ENCODE data around the gene PARN. TPM values are rescaled to one million over a fixed set of nuclear protein-coding genes. Genes with fewer than 3 reads are reported as not detected.

Gene PARN
- total and polyA plus RNA-seq, 2 of the 8 experiments (the other 6 are each of a cell fraction or from before 2014, with no cell fraction given), result 24.5 to 44.6 TPM

GRCh38 chr16:14407786-14408399, 222.2 kb downstream of the PARN start (continued):
- no peak for TF ChIP-seq ZNF274 (IDR thresholded peaks at IDR 0.05; ENCODE audit: borderline replicate concordance, extremely low read depth, low read length)
- TF ChIP-seq SUZ12 (IDR thresholded peaks at IDR 0.05; ENCODE audit: low read length), result no peak
- TF ChIP-seq SAP30 (IDR thresholded peaks at IDR 0.05; ENCODE audit: insufficient read depth, insufficient replicate concordance, low read length), result no peak
- no peak for TF ChIP-seq KDM1A (IDR thresholded peaks at IDR 0.05; ENCODE audit: borderline replicate concordance, low read length)
- TF ChIP-seq CREB1 (IDR thresholded peaks at IDR 0.05), result no peak
- no peak for TF ChIP-seq BACH1 (IDR thresholded peaks at IDR 0.05; ENCODE audit: low read length)
- no peak for TF ChIP-seq HDAC2 (IDR thresholded peaks at IDR 0.05; ENCODE audit: borderline replicate concordance in 1 of 2, low read depth in 2 of 2, low read length in 2 of 2)
